Neuron (in vitro differentiated cells): ENCODE measurements around the gene NOM1.
"Not testable (repeated sequence)": the region's sequence is repeated elsewhere in the genome, so short reads cannot be mapped to it uniquely, and the experiment has no call there.

Experiments used
- H2AFZ ChIP-seq: one replicate; pipeline ENCODE4 v1.6.1; 2013; ENCODE audit warnings: low read depth, mild to moderate bottlenecking, inconsistent platforms, low read length, moderate library complexity
- H3K27me3 ChIP-seq: one replicate; pipeline ENCODE4 v1.6.1; 2013; ENCODE audit warnings: low read length; ENCODE audit not compliant: insufficient read depth
- H3K36me3 ChIP-seq: one replicate; pipeline ENCODE4 v1.6.1; 2013; ENCODE audit warnings: low read length; ENCODE audit not compliant: insufficient read depth
- H3K4me1 ChIP-seq: one replicate; pipeline ENCODE4 v1.6.1; 2013; ENCODE audit warnings: low read length; ENCODE audit not compliant: insufficient read depth
- H3K4me3 ChIP-seq: 2 replicates; pipeline ENCODE4 v1.5.1; 2013; ENCODE audit warnings: mild to moderate bottlenecking, low read length, moderate library complexity
- H3K9me3 ChIP-seq: one replicate; pipeline ENCODE4 v1.6.1; 2013; ENCODE audit warnings: low read length

The NOM1 gene

GRCh38 chr7:156949541-156950380, at the start of gene NOM1:
Gene NOM1, plus strand, starts transcription at chr7:156949712. Its CDS starts 26 bp downstream, at chr7:156949738.
- Histone ChIP-seq H2AFZ (peak within 1 kb of the TSS; percentile 57), H3K4me1 (peaks cover 18% of the 10 kb centered on the region), H3K9me3 (no peaks in the 10 kb centered on the region), H3K36me3 (peaks cover 27% of the 10 kb centered on the region), H3K27me3 (no peaks in the 10 kb centered on the region), H3K4me3 (peak within 1 kb of the TSS; percentile 60)

DNA sequence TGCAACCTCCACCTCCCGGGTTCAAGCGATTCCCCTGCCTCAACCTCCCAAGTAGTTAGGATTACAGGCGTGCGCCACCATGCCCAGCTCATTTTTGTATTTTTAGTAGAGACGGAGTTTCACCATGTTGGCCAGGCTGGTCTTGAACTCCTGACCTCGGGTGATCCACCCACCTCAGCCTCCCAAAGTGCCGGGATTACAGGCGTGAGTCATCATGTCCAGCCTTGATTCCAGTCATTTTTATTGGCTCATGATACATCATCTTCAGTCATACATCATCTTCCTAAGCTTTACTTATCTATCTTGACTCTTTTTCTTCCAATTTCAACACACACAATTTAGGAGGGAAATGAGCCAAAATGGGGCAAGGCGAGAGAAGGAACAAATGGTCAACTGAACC, 49.4 kb upstream of the NOM1 start:
- not testable (repeated sequence) for H2AFZ ChIP-seq, H3K4me1 ChIP-seq, H3K4me3 ChIP-seq, H3K27me3 ChIP-seq, H3K36me3 ChIP-seq, H3K9me3 ChIP-seq

DNA sequence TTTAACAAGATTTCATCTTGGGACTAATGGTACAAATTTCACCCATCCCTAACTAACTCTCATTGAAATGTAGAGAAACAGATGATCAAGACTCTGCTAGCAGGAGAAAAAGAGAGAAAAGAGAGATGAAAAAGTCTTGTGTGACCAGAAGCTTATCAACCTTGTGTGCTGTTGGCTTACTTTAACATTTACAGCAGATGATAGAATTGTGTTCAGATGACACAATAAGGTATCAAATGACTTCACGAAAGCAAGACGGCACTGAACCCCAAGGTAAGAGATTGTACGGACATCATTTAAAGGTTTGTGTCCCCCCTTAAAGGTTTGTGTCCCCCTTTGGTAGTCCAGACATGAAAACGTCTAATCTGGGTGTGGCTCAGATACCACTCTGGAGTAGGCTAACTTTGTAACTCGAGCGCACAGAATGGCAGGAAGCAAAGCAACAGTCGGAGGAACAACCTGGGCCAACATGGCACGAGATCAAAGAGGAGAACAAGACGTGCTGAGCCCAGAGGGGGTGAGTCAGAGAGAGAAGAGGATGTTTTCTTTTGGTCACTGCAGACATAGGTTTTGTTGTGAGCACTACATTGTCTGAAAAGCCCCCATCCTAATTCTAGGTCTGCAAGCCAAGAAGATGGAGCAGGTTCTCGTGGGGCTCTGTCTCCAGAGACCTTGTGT, 46.1 kb upstream of the NOM1 start:
- Histone ChIP-seq H3K27me3 (no peaks in the 10 kb centered on the region), H3K4me3 (no peak overlapping the region), H2AFZ (no peak overlapping the region), H3K9me3 (no peaks in the 10 kb centered on the region), H3K36me3 (no peaks in the 10 kb centered on the region), H3K4me1 (no peaks in the 10 kb centered on the region)

GRCh38 chr7:156906200-156906649, 43.3 kb upstream of the NOM1 start:
- H3K4me3 ChIP-seq: no peak overlapping the region
- no peaks in the 10 kb centered on the region for H3K4me1 ChIP-seq
- H3K36me3 ChIP-seq: no peaks in the 10 kb centered on the region
- no peaks in the 10 kb centered on the region for H3K27me3 ChIP-seq
- no peaks in the 10 kb centered on the region for H3K9me3 ChIP-seq
- H2AFZ ChIP-seq: no peak overlapping the region

DNA sequence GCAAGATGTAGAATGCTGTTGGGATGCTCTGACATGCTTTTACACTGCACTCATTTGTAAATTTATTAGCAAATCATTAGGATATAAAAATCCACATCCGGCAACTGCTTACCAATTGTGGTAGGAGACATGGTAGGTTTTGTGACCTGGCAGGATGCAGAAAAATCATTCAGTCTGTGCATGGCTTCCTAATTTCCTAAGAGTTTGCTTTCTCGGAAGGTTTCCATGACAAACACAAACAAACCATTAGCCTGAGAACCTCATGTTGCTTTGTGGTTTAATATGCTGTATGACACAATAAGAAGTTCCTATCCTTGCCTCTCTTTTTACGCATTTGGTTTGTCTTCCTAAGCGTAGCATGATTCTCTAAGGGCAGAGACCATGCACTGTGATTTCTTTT, 41.9 kb upstream of the NOM1 start:
- H2AFZ ChIP-seq: no peak overlapping the region
- no peaks in the 10 kb centered on the region for H3K9me3 ChIP-seq
- H3K27me3 ChIP-seq: no peaks in the 10 kb centered on the region
- H3K4me3 ChIP-seq: no peak overlapping the region
- H3K4me1 ChIP-seq: no peaks in the 10 kb centered on the region
- no peaks in the 10 kb centered on the region for H3K36me3 ChIP-seq

DNA sequence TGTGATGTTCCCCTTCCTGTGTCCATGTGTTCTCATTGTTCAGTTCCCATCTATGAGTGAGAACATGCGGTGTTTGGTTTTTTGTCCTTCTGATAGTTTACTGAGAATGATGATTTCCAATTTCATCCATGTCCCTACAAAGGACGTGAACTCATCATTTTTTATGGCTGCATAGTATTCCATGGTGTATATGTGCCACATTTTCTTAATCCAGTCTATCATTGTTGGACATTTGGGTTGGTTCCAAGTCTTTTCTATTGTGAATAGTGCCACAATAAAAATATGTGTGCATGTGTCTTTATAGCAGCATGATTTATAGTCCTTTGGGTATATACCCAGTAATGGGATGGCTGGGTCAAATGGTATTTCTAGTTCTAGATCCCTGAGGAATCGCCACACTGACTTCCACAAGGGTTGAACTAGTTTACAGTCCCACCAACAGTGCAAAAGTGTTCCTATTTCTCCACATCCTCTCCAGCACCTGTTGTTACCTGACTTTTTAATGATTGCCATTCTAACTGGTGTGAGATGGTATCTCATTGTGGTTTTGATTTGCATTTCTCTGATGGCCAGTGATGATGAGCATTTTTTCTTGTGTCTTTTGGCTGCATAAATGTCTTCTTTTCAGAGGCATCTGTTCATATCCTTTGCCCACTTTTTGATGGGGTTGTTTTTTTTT, 39.8 kb upstream of the NOM1 start:
- not testable (repeated sequence) for H3K4me3 ChIP-seq, H3K36me3 ChIP-seq, H3K9me3 ChIP-seq, H3K27me3 ChIP-seq, H3K4me1 ChIP-seq, H2AFZ ChIP-seq

DNA sequence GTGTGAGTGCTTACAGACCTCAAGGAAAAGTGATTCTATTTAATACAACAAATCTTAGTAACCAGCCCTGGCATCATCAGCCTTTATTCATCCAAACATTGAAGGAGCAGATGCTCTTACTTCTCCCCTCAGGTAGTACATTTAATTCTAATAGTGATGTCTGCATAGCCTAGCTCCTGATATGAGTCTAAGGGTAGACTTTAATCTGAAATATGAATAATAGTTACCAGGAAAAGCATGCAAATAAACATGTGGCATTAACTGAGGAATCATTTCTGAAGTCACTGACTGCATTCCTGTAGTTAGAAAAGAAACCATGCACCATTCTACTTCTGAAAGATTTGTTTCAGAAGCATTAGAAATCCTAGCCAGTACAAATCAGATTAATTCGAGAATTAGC, 30.9 kb upstream of the NOM1 start:
- Histone ChIP-seq H3K4me1 (peaks cover 2% of the 10 kb centered on the region), H3K9me3 (peaks cover 2% of the 10 kb centered on the region), H3K4me3 (no peak overlapping the region), H2AFZ (no peak overlapping the region), H3K27me3 (no peaks in the 10 kb centered on the region), H3K36me3 (no peaks in the 10 kb centered on the region)

- H3K27me3 ChIP-seq: no peaks in the 10 kb centered on the region
- peaks cover 2% of the 10 kb centered on the region for H3K4me1 ChIP-seq
- peaks cover 2% of the 10 kb centered on the region for H3K9me3 ChIP-seq
- H2AFZ ChIP-seq: no peak overlapping the region
- H3K4me3 ChIP-seq: no peak overlapping the region
- H3K36me3 ChIP-seq: no peaks in the 10 kb centered on the region
These were observed 30.3 kb upstream of the NOM1 start for GRCh38 chr7:156919132-156919713.

DNA sequence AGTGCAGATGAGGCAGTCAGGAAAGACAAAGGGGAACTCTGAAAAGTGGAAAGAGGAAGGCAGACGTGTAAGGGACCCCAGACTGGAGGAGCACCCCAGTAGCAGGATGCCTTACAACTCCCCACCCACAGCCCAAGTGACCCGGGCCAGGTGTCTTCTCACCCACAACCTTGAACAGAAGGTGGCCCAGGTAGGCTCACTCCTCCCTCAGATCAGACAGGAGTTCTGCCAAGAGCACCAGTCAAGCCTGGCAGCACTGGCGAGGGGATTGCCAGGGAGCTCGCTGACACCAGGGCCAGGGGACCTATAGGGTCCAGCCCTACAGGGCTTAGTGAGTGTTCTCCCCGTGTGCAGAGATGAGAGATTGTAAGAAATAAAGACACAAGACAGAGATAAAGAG, 29.4 kb upstream of the NOM1 start:
- Histone ChIP-seq H3K27me3 (no peaks in the 10 kb centered on the region), H3K4me1 (peaks cover 2% of the 10 kb centered on the region), H3K36me3 (no peaks in the 10 kb centered on the region), H3K4me3 (no peak overlapping the region), H3K9me3 (peaks cover 2% of the 10 kb centered on the region), H2AFZ (no peak overlapping the region)

DNA sequence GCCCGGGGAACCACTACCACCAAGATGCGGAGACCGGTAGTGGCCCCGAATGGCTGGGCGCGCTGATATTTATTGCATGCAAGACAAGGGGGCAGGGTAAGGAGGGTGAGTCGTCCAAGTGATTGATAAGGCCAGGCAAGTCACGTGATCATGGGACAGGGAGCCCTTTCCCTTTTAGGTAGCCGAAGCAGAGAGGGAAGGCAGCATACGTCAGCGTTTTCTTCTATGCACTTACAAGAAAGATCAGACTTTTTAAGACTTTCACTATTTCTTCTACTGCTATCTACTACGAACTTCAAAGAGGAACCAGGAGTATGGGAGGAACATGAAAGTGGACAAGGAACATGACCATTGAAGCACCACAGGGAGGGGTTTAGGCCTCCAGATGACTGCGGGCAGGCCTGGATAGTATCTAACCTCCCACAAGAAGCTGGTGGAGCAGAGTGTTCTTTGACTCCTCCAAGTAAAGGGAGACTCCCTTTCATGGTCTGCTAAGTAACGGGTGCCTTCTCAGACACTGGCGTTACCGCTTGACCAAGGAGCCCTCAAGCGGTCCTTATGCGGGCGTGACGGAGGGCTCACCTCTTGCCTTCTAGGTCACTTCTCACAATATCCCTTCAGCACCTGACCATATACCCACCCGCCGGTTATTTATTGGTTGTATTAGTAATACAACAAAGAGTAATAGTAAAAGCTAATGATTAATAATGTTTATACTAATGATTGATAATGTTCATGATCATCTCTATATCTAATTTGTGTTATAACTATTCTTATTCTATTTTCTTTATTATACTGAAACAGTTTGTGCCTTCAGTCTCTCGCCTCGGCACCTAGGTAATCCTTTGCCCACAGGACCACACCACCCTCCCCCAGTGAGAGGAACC, 28.8 kb upstream of the NOM1 start:
- not testable (repeated sequence) for H3K4me3 ChIP-seq, H3K4me1 ChIP-seq, H3K36me3 ChIP-seq, H3K27me3 ChIP-seq, H3K9me3 ChIP-seq, H2AFZ ChIP-seq

DNA sequence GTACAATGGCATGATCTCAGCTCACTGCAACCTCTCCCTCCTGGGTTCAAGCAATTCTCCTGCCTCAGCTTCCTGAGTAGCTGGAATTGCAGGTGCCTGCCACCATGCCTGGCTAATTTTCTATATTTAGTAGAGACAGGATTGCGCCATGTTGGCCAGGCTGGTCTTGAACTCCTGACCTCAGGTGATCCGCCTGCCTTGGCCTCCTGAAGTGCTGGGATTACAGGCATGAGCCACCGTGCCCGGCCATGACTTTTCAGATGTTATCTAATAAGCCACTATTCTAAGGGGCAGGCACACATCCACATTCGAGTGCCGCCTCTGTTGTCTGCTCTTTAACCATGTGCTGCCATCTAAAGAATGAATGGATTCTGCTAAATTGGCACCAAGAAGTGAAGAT, 27.2 kb upstream of the NOM1 start:
- H3K36me3 ChIP-seq, H3K4me3 ChIP-seq, H3K4me1 ChIP-seq, H3K27me3 ChIP-seq, H2AFZ ChIP-seq, H3K9me3 ChIP-seq: not testable (repeated sequence)

GRCh38 chr7:156925821-156926220, 23.7 kb upstream of the NOM1 start:
- H3K27me3 ChIP-seq, H3K9me3 ChIP-seq, H3K4me3 ChIP-seq, H3K4me1 ChIP-seq, H2AFZ ChIP-seq, H3K36me3 ChIP-seq: not testable (repeated sequence)
